H1 (cell line): Measurements from ENCODE around the gene ITGB7. TPM values are rescaled to one million over a fixed set of nuclear protein-coding genes. Genes with fewer than 3 reads are reported as not detected.

Experiments
- CHD7 ChIP-seq: fragments of 300-600 bp; sonication (generic); IDR thresholded peaks from 2 replicates; pipeline ENCODE4 v1.7.1; 2012; ENCODE audit warnings: low read length, moderate library complexity, mild to moderate bottlenecking, inconsistent platforms; ENCODE audit not compliant: insufficient replicate concordance
- CTCF ChIP-seq, 3 experiments: IDR thresholded peaks; 1 replicate in 2 of 3; 2 replicates in 1 of 3; pipeline versions ENCODE4 v1.5.1 to v1.6.1; 2011; ENCODE audit warnings: low read length in 3 of 3, mild to moderate bottlenecking in 3 of 3, inconsistent platforms in 2 of 3, low read depth in 1 of 3, moderate library complexity in 1 of 3; ENCODE audit not compliant: insufficient read depth in 1 of 3; ENCODE audit errors: control extremely low read depth in 1 of 3
- EZH2 ChIP-seq: fragments of 200-600 bp; sonication (generic); IDR thresholded peaks from 2 replicates; pipeline ENCODE4 v1.7.1; 2012; ENCODE audit warnings: low read depth, mild to moderate bottlenecking, moderate library complexity, low read length, inconsistent platforms; ENCODE audit not compliant: severe bottlenecking
- JUN ChIP-seq: IDR thresholded peaks from 2 replicates; pipeline ENCODE4 v1.6.1; 2011; ENCODE audit warnings: low read depth, mild to moderate bottlenecking, improper control_type of control experiment, low read length
- MAX ChIP-seq: IDR thresholded peaks from 2 replicates; pipeline ENCODE4 v1.6.1; 2012; ENCODE audit warnings: inconsistent platforms
- PHF8 ChIP-seq: fragments of 200-600 bp; sonication (generic); conservative IDR thresholded peaks from 2 replicates; pipeline ENCODE4 v1.7.1; 2012; ENCODE audit warnings: low read depth, mild to moderate bottlenecking, inconsistent platforms, low read length, moderate library complexity
- POU5F1 ChIP-seq: IDR thresholded peaks from 2 replicates; pipeline ENCODE4 v1.6.1; 2011; ENCODE audit warnings: low read depth, mild to moderate bottlenecking, low read length, moderate library complexity
- SIRT6 ChIP-seq: IDR thresholded peaks from one replicate; pipeline ENCODE4 v1.7.1; 2012; ENCODE audit warnings: low read length, inconsistent platforms
- polyA plus RNA-seq, 7 experiments: library from polyadenylated mRNA; depleted of rRNA in 3 of 7; stranded (reverse) in 5 of 7; unstranded in 2 of 7; fragments of >200 nt in 5 of 7; fragments of 200-250 nt in 2 of 7; gene quantifications; 1 replicate in 5 of 7; 2 replicates in 1 of 7; 4 replicates in 1 of 7; pipeline versions ENCODE4 v1.2.1 to v1.2.3, GENCODE V29; 2011 to 2013; ENCODE audit warnings: missing spikeins in 2 of 7, mixed read lengths in 2 of 7
- total RNA-seq: library from RNA; stranded (reverse); fragmentation: NEBNext Ultra II Directional; extraction: Animal tissue kit (Norgen Biotek cat#: 25700); gene quantifications from 2 replicates; pipeline ENCODE4 v1.2.1, GENCODE V29; 2021

ITGB7 gene
- total and polyA plus RNA-seq, 2 of the 8 experiments (the other 6 are each of a cell fraction or from before 2014, with no cell fraction given) = 0.35 to 0.54 TPM

- TF ChIP-seq CHD7 (no peak), POU5F1 (no peak), JUN (no peak), PHF8 (no peak), EZH2 (no peak), MAX (no peak), SIRT6 (no peak), CTCF (IDR thresholded peaks at IDR 0.05; ENCODE audit: control extremely low read depth in 1 of 3, insufficient read depth in 1 of 3, low read depth in 1 of 3, low read length in 3 of 3) (no peak)
These were observed 19.8 kb upstream of the ITGB7 start (continued) for GRCh38 chr12:53226815-53227214.
